Esophagus mucosa (tissue), 1 donor: ENCODE results near the gene NUDT22. TPM values are rescaled to one million over a fixed set of nuclear protein-coding genes. Genes with fewer than 3 reads are reported as not detected.

ENCODE experiments used
- ATAC-seq: fragments of 200-7000 bp; cut with Tn5 transposase; one replicate; pipeline ENCODE4 v1.9.1; 2020
- total RNA-seq: library from RNA; stranded (reverse); gene quantifications from one replicate; pipeline ENCODE4 v1.2.4, GENCODE V29; 2023
- donor health status: DM: yes; HTN: yes; CAD: no.

Gene NUDT22
- total RNA-seq, 1 donor from 2014 or later: 59.9 TPM

DNA sequence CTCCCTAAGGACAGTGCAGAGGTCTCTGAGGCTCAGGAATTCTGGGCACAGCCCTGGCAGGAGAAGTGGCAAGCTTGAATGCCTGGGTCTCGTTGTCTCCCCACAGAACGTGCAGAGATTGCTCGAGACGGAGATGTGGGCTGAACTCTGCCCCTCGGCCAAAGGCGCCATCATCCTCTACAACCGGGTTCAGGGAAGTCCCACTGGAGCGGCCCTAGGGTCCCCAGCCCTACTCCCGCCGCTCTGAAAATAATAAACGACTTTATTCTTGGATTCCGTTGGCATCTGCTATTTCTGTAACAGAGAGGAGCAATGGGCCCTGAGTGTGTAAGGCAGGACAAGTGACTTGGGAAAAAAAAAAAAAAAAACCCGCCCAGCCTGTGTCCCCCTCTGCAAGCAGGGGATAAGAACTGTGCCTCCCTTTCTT, 3.7 kb downstream of the NUDT22 start:
- ATAC-seq: no peak

GRCh38 chr11:64230171-64230984, 4.3 kb downstream of the NUDT22 start, which contains the start of gene DNAJC4:
TSS of gene DNAJC4 (plus strand) at chr11:64230548. CDS start at chr11:64230855, 307 bp downstream.
- ATAC-seq: peak; percentile 49

DNA sequence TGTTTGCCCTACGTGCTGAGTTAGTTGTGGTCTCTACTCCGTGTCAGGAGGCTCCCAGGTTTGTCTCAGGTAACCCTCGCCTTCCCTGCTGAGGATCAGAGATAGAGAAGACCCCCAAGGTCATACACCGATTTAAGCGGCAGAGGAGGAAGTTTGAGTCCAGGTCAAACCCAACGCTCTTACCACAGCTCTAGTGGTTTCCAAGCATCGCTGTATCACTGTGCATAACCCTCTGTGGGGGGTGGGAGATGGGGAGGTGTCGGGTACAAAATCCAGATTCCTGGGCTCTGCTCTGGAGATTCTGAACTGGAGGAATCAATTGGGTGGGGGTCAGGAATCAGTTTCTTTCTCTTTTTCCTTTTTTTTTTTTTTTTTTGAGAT, 4.9 kb downstream of the NUDT22 start:
- ATAC-seq: no peak

GRCh38 chr11:64231546-64231945, 5.5 kb downstream of the NUDT22 start:
- no peak for ATAC-seq

- ATAC-seq: no peak
Measured at GRCh38 chr11:64232182-64232966, 6.3 kb downstream of the NUDT22 start.

- no peak for ATAC-seq
Measured at GRCh38 chr11:64232967-64233315, 6.9 kb downstream of the NUDT22 start.

GRCh38 chr11:64233913-64234586, 8.0 kb downstream of the NUDT22 start, which contains the start of gene VEGFB:
TSS of gene VEGFB (plus strand) at chr11:64234584. CDS start at chr11:64234834, 250 bp downstream.
- peak; percentile 35 for ATAC-seq

DNA sequence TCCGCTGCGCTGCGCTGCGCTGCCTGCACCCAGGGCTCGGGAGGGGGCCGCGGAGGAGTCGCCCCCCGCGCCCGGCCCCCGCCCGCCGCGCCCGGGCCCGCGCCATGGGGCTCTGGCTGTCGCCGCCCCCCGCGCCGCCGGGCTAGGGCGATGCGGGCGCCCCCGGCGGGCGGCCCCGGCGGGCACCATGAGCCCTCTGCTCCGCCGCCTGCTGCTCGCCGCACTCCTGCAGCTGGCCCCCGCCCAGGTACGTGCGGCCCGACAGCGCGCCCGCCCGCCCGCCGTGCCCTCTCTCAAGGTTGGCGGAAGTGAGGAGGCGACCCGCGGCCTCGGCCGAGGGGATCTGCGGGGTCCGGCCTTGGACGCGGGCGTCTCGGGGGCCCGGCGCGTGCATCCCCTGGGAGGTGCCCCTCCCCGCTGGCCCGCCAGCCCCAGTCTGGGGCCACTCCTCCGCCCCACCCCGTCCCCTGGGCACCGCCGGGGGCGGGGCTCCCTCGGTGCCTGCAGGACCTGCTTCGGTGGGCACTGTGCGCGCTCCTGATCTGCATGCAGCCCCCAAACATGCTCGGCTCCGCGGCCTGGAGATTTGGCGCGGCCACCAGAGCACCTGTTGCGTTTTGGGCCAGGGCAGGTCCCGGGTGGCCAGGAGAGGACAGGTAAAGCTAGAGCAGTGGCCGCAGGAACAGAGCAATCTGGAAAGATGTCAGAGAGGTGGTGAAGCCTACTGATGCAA, 8.7 kb downstream of the NUDT22 start:
- peak; percentile 39 for ATAC-seq

GRCh38 chr11:64235437-64236161, 9.5 kb downstream of the NUDT22 start:
- ATAC-seq: no peak

- peak; percentile 4 for ATAC-seq
Measured at GRCh38 chr11:64237484-64237951, 11.4 kb downstream of the NUDT22 start.

- ATAC-seq: no peak
Measured at GRCh38 chr11:64238076-64238475, 12.0 kb downstream of the NUDT22 start.

- no peak for ATAC-seq
Measured at GRCh38 chr11:64238999-64239398, 12.9 kb downstream of the NUDT22 start.

DNA sequence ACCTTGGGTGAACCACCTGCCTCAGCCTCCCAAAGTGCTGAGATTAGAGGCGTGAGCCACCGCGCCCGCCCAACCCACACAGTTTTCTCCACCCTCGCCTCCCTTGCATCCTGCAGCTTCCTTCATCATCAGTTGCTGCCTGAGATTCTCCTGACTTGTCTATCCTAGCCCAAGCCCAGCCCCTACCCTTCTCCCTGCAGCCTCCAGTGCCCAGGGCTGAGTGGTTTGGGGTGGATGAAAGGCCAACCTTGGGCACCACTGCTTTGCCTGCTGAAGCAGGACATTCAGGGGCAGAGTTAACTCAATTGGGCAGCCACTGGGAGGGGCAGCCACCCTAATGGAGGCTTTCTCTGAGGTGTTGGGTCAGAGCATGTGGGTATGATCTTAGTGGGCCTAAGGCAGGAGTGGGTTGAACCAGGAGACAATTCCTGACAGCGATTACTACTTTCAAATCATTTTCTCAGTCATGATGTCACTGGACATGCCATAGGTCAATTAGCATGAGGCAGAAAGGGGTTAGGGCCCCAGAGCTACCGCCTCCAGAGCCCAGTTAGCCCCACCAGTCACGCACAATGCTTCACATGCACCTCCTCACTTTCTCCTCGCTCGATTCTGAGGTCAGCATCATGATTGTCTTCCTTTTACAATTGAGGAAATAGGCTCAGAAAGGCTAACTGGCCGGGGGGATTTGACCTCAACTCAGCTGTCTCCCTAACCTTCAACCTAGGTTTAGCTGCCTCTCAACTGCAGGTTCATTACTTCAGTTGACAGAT, 13.8 kb downstream of the NUDT22 start:
- no peak for ATAC-seq

DNA sequence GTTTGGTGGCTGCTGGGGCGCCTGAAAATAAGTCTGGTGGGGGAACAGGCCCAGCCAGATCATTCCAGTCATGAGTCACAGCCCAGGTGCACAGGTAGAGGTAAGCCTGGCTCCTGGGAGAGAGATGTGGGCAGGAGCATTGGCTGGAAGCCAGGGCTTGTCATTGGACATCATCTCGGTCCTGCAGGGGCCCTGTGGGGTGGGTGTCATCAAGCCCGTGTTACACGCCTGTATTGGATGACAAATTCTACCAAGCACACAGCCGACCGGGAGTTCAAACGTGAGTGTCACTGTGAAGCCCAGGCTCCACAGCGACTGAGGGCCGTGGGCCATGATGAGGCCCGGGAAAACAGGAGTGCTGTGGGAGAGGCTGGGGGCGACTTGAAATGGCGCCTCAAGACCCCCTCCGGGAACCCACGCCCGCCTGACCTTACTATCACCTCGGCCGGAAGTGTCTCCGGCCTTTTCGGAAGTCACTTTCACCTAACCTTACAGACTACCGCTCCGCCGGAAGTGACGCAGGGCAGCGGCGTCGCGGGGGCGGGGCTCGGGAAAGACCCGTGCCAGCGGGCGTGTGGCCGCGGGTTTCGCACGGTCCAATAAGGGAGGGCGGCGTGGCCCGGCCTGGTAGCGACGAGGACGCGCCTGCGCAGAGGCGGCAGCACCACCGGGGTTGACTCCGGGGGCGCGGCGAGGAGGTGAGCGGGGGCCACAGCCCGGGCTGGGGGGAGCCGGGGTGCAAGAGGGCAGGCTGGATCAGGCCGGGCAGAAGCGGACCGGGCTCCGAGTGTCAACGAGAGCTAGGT, 14.6 kb downstream of the NUDT22 start, which contains the start of gene FKBP2:
TSS of gene FKBP2 (plus strand) at position 661 of the 806 bp plus-strand sequence. CDS start 1,293 bp downstream, outside the sequence.
- ATAC-seq: peak; percentile 68

DNA sequence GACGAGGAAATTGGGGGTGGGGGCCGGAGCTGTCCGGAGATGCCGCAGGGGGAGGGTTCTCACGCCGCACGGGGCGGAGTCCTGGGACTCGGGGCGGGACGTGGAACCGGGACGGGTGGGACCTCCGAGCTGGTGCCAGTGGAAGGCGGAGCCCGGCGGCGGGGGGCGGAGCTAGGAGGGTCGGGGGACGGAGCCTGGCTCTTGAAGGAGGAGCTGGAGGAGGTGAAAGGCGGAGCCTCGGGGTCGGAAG, 15.1 kb downstream of the NUDT22 start:
- ATAC-seq: peak; percentile 79

- peak; percentile 1 for ATAC-seq
Measured at GRCh38 chr11:64241491-64242374, 15.7 kb downstream of the NUDT22 start.

DNA sequence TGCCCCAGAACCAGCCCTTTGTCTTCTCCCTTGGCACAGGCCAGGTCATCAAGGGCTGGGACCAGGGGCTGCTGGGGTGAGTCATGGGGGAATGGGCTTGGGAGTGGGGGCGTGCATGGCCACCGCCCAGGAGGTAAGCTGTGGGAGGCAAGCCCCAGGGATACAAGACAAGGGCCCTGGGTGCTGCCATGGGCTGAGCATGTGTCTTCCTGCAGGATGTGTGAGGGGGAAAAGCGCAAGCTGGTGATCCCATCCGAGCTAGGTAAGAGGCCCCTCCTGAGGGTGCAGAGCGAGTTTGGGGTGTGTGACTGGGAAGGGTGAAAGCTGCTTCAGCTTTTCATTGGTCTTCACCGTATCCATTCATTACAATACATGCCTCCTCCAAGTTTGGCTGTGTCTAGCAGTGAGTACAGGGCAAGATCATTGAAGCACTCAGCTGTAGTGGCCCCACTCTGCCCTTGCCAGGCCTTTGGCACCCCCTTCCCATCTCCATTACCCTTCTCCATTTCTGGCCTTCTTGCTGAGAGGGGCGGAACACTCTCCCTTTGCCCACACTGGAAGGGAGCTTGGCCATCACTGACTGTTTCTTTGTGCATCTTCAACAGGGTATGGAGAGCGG, 17.3 kb downstream of the NUDT22 start:
- no peak for ATAC-seq

- no peak for ATAC-seq
Measured at GRCh38 chr11:64244107-64244506, 18.0 kb downstream of the NUDT22 start.
